Measurements from ENCODE around the gene VWC2.

Gene VWC2

GRCh38 chr7:49773218-49773935, at the start of gene VWC2:
Gene VWC2 (plus strand): TSS chr7:49773638. CDS start chr7:49775436, 1,798 bp downstream.
- no peak for DNase-seq (ENCODE audit: low spot score)

GRCh38 chr7:49724071-49724470, 49.4 kb upstream of the VWC2 start:
- no peak for DNase-seq (ENCODE audit: low spot score)

- DNase-seq (ENCODE audit: low spot score), result no peak
Observed at GRCh38 chr7:49731836-49732235, 41.6 kb upstream of the VWC2 start.

GRCh38 chr7:49762666-49763065, 10.8 kb upstream of the VWC2 start:
- DNase-seq (ENCODE audit: low spot score), result no peak

- no peak for DNase-seq (ENCODE audit: low spot score)
Observed at GRCh38 chr7:49763791-49764190, 9.6 kb upstream of the VWC2 start.

- DNase-seq (ENCODE audit: low spot score), result no peak
Observed at GRCh38 chr7:49766966-49767365, 6.5 kb upstream of the VWC2 start.

GRCh38 chr7:49767719-49768118, 5.7 kb upstream of the VWC2 start:
- DNase-seq (ENCODE audit: low spot score), result no peak

- no peak for DNase-seq (ENCODE audit: low spot score)
Observed at GRCh38 chr7:49768254-49768653, 5.2 kb upstream of the VWC2 start.

- no peak for DNase-seq (ENCODE audit: low spot score)
Observed at GRCh38 chr7:49768835-49769234, 4.6 kb upstream of the VWC2 start.

- DNase-seq (ENCODE audit: low spot score), result no peak
Observed at GRCh38 chr7:49769285-49769857, 4.1 kb upstream of the VWC2 start.

- no peak for DNase-seq (ENCODE audit: low spot score)
Observed at GRCh38 chr7:49770838-49771237, 2.6 kb upstream of the VWC2 start.

- DNase-seq (ENCODE audit: low spot score), result no peak
Observed at GRCh38 chr7:49771427-49772176, 1.8 kb upstream of the VWC2 start.

- no peak for DNase-seq (ENCODE audit: low spot score)
Observed at GRCh38 chr7:49772916-49773217, 571 bp upstream of the VWC2 start.

- no peak for DNase-seq (ENCODE audit: low spot score)
Observed at GRCh38 chr7:49773936-49774458, 559 bp downstream of the VWC2 start.

GRCh38 chr7:49774459-49775064, 1.1 kb downstream of the VWC2 start:
- DNase-seq (ENCODE audit: low spot score), result no peak

- no peak for DNase-seq (ENCODE audit: low spot score)
Observed at GRCh38 chr7:49775065-49775948, 1.9 kb downstream of the VWC2 start.

GRCh38 chr7:49775949-49776443, 2.6 kb downstream of the VWC2 start:
- DNase-seq (ENCODE audit: low spot score), result no peak

GRCh38 chr7:49776994-49777393, 3.6 kb downstream of the VWC2 start:
- DNase-seq (ENCODE audit: low spot score), result no peak

- DNase-seq (ENCODE audit: low spot score), result no peak
Observed at GRCh38 chr7:49778731-49779270, 5.4 kb downstream of the VWC2 start.

- DNase-seq (ENCODE audit: low spot score), result no peak
Observed at GRCh38 chr7:49780953-49781352, 7.5 kb downstream of the VWC2 start.

GRCh38 chr7:49781996-49782395, 8.6 kb downstream of the VWC2 start:
- DNase-seq (ENCODE audit: low spot score), result no peak
